Activated CD4-positive, alpha-beta T cell treated with anti-CD3 and anti-CD28 coated beads, Interleukin-2, amount 50 U/mL, for 1 hour (primary cell): ENCODE measurements around the gene MMP17.

Source experiments
- DNase-seq: peaks from one replicate; pipeline ENCODE4 v3.0.0-alpha.2; 2020

Gene MMP17

GRCh38 chr12:131850856-131851559 is 22.8 kb downstream of the MMP17 start:
- DNase-seq: no peak

- DNase-seq: no peak
Measured at GRCh38 chr12:131851741-131852550, 23.8 kb downstream of the MMP17 start.

DNA sequence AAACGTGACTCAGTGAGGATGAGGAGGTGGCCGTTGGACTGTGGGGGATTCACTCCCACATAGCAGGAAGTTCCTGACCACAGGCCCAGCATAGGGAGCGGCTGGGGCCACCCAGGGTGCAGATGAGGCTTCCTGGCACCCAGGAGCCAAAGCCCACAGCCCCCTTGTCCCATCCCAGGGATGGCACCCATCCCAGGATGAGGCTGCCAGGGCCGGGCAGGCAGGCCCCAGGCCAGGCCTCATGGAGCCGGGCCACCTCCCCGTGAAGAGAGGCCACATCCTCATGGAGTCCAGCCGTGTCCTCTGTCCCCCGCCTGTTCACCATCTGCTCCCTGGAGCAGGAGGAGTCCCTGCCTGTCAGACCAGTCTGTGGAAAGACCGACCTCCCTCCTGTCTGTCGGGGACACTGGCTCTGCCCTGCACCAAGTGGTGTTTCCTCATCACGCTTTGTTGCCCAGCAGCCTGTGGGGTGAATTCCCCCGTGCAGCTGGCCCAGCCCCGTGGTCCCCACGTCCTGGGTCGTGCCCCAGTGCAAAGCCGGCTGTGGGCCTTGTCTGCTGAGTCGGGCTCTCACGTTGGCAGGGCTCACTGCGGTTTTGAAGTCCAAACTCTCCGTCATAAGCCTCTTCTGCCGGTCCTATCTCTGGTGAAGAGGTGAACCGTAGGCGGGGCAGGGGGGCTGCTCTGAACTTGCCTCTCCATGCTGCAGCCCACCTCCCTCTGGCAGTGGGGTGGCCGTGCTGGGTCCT is 24.5 kb downstream of the MMP17 start:
- no peak for DNase-seq

DNA sequence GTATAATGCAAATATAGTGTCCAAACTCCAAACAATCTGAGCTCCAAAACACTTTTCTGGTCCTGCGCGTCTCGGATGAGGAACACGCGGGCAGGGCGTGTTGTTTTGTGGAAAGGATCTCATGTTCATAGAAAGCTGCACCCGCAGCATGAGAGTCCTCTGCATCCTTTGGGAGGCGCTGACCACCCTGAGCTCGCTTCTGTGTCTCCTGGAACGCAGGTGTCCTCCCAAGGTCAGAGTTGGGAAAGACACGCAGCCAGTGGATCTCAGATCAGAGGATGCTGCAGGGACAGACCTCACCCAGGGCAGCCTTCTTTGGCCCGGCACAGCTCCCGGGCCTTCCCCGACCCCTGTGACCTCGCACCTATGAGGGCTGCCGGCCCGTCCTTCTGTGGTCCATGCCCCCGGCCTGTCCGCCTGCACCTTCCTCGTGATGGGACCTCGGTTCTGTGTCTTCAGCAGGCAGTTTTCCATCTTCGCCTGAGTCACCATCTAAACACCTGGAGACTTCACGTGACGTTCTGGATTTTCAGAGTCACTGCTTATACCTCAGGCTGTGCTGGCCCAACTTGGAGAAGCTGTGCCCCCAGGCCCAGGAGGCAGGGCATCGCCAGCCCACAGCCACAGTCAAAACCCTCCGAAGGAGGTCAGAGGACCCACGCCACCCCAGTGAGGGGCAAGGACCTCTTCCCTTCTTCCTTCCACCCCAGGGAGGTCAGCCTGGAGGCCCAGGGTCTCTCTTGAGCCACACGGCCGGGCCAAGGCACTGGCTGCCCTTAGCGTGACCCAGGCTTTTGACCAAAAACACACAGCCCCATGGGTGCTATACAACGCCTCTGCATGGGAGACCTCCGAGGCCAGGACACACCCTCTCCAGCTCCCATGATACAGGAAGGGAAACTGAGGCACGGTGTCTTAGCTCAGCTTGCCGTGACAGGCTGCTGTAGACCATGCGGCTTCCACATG is 25.9 kb downstream of the MMP17 start:
- no peak for DNase-seq

GRCh38 chr12:131854861-131855476 is 26.8 kb downstream of the MMP17 start:
- DNase-seq: no peak

DNA sequence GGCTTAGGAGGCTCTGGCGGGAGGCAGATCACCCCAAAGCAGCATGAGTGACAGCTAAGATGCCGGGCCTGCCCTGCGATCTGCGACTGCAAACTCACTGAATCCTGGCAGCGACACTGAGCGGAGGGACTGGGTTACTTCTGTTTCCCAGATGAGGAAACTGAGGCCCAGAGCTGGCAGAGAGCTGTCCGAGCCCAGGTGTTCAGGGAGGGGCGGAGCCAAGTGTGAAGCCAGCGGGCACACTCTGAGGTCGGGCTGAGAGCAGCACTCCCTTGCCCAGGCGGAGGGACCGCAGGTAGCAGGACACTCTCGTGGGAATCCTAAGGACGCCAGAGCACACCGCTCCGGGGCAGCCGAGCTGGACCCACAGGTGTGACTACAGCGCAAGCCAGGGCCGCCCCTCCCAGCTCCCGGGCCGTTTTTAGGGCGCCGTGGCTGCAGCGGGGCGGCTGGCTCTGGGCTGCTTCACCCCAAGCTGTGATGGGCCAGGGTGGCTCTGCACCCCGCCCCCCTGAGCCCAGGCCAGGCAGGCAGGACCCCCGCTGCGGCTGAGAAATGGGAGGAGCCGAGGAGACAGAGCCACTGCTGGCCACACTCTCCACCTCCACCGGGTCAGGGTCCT is 27.4 kb downstream of the MMP17 start:
- DNase-seq: no peak

GRCh38 chr12:131856366-131857097 is 28.3 kb downstream of the MMP17 start:
- no peak for DNase-seq

DNA sequence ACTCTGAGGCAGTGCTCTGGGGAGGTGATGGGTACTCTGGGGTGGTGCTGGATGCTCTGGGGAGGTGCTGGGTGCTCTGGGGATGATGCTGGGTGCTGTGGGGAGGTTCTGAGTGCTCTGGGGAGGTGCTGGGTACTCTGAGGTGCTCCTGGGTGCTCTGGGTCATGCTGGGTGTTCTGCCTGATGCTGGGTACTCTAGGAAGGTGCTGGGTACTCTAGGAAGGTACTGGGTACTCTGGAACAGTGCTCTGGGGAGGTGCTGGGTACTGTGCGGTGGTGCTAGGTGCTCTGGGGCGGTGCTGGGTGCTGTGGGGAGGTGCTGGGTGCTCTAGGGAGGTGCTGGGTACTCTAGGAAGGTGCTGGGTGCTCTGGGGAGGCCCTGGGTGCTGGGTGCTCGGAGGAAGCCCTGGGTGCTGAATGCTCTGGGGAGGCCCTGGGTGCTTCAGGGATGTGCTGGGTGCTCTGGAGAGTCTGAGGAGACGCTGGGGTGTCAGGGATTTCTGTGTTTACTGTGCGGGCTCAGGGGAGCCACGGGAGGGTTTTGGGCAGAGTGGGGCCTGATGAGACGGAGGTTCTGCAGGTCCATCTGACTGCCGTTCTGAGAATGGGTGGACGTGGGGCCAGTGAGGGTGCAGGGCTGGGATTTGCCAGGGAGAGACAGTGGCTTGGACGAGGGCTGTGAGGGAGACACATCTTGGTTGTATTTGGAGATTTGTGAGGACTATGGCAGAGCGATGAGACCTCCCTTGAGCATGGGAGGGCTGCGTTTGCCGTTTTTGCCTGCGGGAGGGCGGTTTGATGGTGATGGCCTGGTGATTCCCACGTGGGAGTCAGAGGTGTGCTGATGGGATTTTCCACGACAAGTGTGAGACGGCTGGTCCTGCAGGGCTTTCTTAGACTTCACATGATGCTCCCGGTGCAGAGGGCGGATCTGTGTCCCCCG is 30.0 kb downstream of the MMP17 start:
- DNase-seq: no peak

GRCh38 chr12:131860472-131861260 is 32.5 kb downstream of the MMP17 start:
- DNase-seq: no peak

DNA sequence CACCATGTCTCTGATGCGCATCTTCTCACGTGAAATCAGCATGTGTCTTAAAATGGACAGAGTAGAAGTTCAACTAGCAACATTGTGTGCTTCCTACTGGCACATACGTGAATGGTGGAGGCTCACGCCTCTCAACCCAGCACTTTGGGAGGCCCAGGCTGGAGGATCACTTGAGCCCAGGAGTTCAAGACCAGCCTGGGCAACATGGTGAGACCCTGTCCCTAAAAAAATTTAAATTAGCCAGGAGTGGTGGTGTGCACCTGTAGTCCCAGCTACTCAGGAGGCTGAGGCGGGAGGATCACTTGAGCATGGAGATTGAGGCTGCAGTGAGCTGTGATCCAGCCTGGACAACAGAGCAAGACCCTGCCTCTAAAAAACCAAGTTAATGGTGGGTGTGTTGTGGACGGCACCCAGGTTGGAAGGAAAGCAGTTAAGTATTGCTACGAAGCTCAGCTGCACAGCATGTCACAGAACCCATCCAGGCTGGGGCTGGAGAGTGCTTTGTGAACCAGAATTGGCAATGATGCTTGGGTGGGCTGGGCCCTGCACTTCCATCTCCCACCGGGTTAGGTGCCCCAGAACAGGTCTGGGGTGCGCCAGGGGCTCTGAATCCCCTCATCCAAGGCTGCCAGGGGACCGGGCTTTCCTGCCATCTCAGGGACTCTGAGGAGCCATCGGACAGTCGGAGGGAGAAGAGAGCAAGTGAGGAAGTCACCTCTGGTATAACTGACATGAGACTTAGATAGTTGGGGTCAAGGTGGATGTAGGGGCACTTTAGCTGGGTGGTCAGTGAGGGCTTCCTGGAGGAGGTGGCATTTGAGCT is 33.3 kb downstream of the MMP17 start:
- DNase-seq: no peak

GRCh38 chr12:131862084-131862441 is 33.9 kb downstream of the MMP17 start:
- no peak for DNase-seq

DNA sequence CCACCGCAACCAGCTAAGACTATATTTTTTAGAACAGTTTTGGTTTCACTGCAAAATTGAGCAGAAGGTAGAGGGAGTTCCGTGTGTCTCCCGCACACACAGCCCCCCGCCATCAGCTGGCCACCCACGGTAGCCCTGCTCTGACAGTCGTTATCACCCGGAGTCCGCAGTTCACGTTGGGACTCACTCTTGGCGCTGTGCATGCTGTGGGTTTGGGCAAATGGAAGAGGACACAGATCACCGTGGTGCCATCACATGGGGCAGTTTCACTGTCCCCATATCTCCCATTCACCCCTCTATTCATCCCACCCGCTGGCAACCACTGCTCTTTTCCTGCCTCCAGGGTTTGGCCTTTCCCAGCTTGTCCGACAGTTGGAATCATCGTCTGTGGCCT is 34.4 kb downstream of the MMP17 start:
- no peak for DNase-seq

DNA sequence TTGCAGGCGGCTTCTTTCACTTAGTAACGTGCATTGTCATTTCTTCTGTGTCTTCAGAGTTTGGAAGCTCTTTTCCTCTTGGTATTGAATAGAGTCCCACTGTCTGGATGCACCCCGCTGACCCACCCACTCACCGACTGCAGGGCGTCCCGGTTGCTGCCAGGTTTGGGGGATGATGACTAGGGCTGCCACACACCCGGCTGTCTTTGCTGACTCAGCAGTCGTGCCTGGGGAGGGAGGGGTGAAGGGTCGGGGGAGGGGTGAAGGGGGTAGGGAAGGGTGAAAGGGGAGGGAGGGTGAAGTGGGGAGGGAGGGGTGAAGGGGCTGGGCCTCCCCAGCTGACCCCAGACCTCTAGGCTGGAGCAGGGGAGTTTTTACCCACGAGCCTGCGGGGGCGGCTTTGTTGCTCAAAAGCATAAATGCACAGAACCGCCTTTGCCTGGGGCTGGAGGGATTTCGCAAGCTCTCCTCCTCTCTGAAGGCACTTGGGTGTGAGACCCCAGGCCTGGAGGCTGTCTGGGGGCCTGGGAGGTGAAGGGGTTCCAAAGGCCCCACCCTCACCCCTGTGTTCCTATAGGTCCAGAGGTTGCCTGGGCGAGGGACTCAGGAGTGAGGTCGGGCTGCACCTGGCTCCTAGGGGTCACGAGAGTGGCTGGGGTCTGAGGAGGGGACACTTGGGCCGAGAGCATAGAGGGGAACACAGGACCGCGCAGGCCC is 35.0 kb downstream of the MMP17 start:
- DNase-seq: no peak

- DNase-seq: no peak
Measured at GRCh38 chr12:131863711-131864396, 35.7 kb downstream of the MMP17 start.

DNA sequence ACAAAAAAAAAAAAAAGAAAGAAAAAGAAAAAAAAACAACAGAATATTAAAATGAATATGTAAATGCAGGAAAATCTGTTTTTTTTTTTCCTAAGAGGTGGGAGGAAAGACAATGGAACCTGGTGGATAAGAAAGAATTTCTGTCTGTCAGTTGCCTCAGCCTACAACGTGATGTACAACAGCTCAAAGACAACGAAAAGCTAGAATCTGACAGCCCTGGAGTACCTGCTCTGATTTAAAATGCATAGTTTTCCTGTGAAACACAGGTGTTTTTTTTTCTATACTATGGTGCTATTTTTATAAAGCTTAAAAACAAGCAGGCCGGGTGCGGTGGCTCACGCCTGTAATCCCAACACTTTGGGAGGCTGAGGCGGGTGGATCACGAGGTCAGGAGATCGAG is 36.3 kb downstream of the MMP17 start:
- no peak for DNase-seq

DNA sequence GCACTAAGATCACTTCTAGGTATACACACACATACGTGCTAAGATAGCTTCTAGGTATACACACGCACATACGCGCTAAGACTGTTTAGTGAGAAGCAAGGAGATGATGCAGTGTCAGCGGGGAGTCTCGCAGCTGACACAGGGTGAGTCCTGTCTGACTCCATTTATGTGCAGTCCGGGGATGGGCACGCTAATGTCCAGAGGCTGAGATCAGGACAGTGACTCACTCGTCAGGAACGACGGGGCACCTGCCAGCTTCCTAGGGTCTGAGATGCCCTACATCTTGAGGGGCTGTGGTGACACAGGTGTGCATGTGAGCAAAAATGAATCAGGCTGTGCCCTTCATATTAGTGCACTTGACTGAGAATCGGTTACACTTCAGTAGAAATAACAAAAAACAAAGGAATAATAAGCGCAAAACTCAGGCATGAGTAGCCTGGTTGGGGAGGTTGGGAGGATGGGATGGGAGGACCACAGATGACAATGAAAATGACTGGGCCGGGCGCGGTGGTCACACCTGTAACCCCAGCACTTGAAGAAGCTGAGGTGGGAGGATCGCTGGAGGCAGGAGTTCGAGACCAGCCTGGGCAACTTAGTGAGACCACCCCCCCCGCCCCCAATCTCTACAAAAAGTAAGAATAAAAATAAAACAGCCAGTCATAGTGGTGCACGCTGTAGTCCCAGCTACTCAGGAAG is 37.1 kb downstream of the MMP17 start:
- no peak for DNase-seq
